GM23338 (cell line): ENCODE data around the gene NEMF. TPM values are rescaled to one million over a fixed set of nuclear protein-coding genes. Genes with fewer than 3 reads are reported as not detected.

Source experiments
- ATAC-seq: fragments of 200-7000 bp; cut with Tn5 transposase; 3 replicates; pipeline ENCODE4 v1.9.1; 2020
- DNase-seq: peaks from one replicate; pipeline ENCODE4 v3.0.0-alpha.2; 2015; ENCODE audit warnings: low spot score
- H2AFZ ChIP-seq: fragments of 200-600 bp; sonication (generic); 2 replicates; pipeline ENCODE4 v1.8.0; 2016; ENCODE audit warnings: antibody characterized with exemption, mild to moderate bottlenecking, moderate library complexity
- H3F3A ChIP-seq: fragments of 200-600 bp; sonication (generic); replicated peaks from 2 replicates; pipeline ENCODE4 v1.8.0; 2017; ENCODE audit warnings: antibody characterized with exemption, mixed run types, low read depth
- H3K27ac ChIP-seq: fragments of 200-600 bp; sonication (generic); 2 replicates; pipeline ENCODE4 v1.6.1; 2016; ENCODE audit warnings: low read depth
- H3K27me3 ChIP-seq: fragments of 200-600 bp; sonication (generic); 2 replicates; pipeline ENCODE4 v1.8.0; 2016; ENCODE audit warnings: mild to moderate bottlenecking, mixed run types, moderate library complexity; ENCODE audit not compliant: insufficient read depth
- H3K36me3 ChIP-seq: fragments of 200-600 bp; sonication (generic); 2 replicates; pipeline ENCODE4 v1.8.0; 2016; ENCODE audit warnings: mild to moderate bottlenecking; ENCODE audit not compliant: insufficient read depth
- H3K4me1 ChIP-seq: fragments of 200-600 bp; sonication (generic); 2 replicates; pipeline ENCODE4 v1.8.0; 2016; ENCODE audit warnings: mild to moderate bottlenecking, moderate library complexity; ENCODE audit not compliant: insufficient read depth
- H3K4me2 ChIP-seq: fragments of 200-600 bp; sonication (generic); 2 replicates; pipeline ENCODE4 v1.7.1; 2017; ENCODE audit warnings: mixed run types
- H3K4me3 ChIP-seq: fragments of 200-600 bp; sonication (generic); 2 replicates; pipeline ENCODE4 v1.6.1; 2016; ENCODE audit warnings: mixed run types
- H3K79me2 ChIP-seq: fragments of 200-600 bp; sonication (generic); replicated peaks from 2 replicates; pipeline ENCODE4 v1.8.0; 2017; ENCODE audit warnings: mild to moderate bottlenecking; ENCODE audit not compliant: insufficient read depth
- H3K9me2 ChIP-seq: fragments of 200-600 bp; sonication (generic); 2 replicates; pipeline ENCODE4 v1.8.0; 2017; ENCODE audit not compliant: insufficient read depth
- H4K20me1 ChIP-seq: fragments of 200-600 bp; sonication (generic); replicated peaks from 2 replicates; pipeline ENCODE4 v1.8.0; 2017; ENCODE audit warnings: mild to moderate bottlenecking; ENCODE audit not compliant: insufficient read depth
- H3K27ac Mint-ChIP-seq: 2 replicates; pipeline ENCODE4 v1.8.0; 2020; ENCODE audit warnings: inconsistent platforms, mild to moderate bottlenecking, moderate library complexity, mixed read lengths
- H3K27me3 Mint-ChIP-seq: 3 replicates; pipeline ENCODE4 v1.8.0; 2022; ENCODE audit warnings: low read depth, mild to moderate bottlenecking, moderate library complexity, mixed read lengths, inconsistent platforms; ENCODE audit not compliant: insufficient read depth, poor library complexity
- H3K36me3 Mint-ChIP-seq: 3 replicates; pipeline ENCODE4 v1.8.0; 2021; ENCODE audit warnings: low read depth, mild to moderate bottlenecking, inconsistent platforms, moderate library complexity, mixed read lengths
- H3K4me1 Mint-ChIP-seq: 3 replicates; pipeline ENCODE4 v1.8.0; 2020; ENCODE audit warnings: mild to moderate bottlenecking, inconsistent platforms, mixed read lengths
- H3K4me3 Mint-ChIP-seq: 3 replicates; pipeline ENCODE4 v1.8.0; 2021; ENCODE audit warnings: moderate library complexity, mild to moderate bottlenecking, inconsistent platforms, mixed read lengths
- H3K9me3 Mint-ChIP-seq: 3 replicates; pipeline ENCODE4 v1.8.0; 2020; ENCODE audit warnings: moderate library complexity, mild to moderate bottlenecking, inconsistent platforms, mixed read lengths
- CREB1 ChIP-seq: fragments of 250-450 bp; sonication (Bioruptor Pico); IDR thresholded peaks from 2 replicates; pipeline ENCODE4 v1.5.0; 2020; ENCODE audit warnings: low read depth, mild to moderate bottlenecking, moderate library complexity
- EZH2 ChIP-seq: fragments of 200-600 bp; sonication (generic); IDR thresholded peaks from one replicate; pipeline ENCODE4 v1.8.0; 2017; ENCODE audit warnings: antibody characterized with exemption, mild to moderate bottlenecking, low read depth; ENCODE audit not compliant: unreplicated experiment
- EZH2phosphoT487 ChIP-seq: fragments of 200-600 bp; sonication (generic); IDR thresholded peaks from one replicate; pipeline ENCODE4 v1.8.1; 2018; ENCODE audit warnings: antibody characterized with exemption; ENCODE audit not compliant: unreplicated experiment
- JUNB ChIP-seq: IDR thresholded peaks from one replicate; pipeline ENCODE4 v1.6.1; 2016; ENCODE audit warnings: antibody characterized with exemption; ENCODE audit not compliant: unreplicated experiment
- POLR2AphosphoS5 ChIP-seq: IDR thresholded peaks from 2 replicates; pipeline ENCODE4 v1.6.1; 2016; ENCODE audit warnings: antibody characterized with exemption, low read depth
- REST ChIP-seq: IDR thresholded peaks from one replicate; pipeline ENCODE4 v1.6.1; 2018; ENCODE audit warnings: antibody characterized with exemption; ENCODE audit not compliant: unreplicated experiment
- STAT1 ChIP-seq: IDR thresholded peaks from one replicate; pipeline ENCODE4 v1.6.1; 2016; ENCODE audit warnings: antibody characterized with exemption; ENCODE audit not compliant: unreplicated experiment
- ZNF114 ChIP-seq: fragments of 250-450 bp; sonication (Bioruptor Pico); IDR thresholded peaks from 2 replicates; pipeline ENCODE4 v1.5.0; 2020; ENCODE audit warnings: mild to moderate bottlenecking, moderate library complexity
- ZNF462 ChIP-seq: fragments of 250-450 bp; sonication (Bioruptor Pico); IDR thresholded peaks from 2 replicates; pipeline ENCODE4 v1.5.0; 2020; ENCODE audit warnings: mild to moderate bottlenecking, moderate library complexity
- polyA plus RNA-seq: library from polyadenylated mRNA; unstranded; fragments of >200 nt; fragmentation: Nextera tagmentation; extraction: Ambion mirVana; gene quantifications from 2 replicates; pipeline ENCODE4 v1.2.1, GENCODE V29; 2016
- total RNA-seq: library from RNA; depleted of rRNA; stranded (reverse); fragments of >200 nt; shearing (Covaris generic); gene quantifications from 2 replicates; pipeline ENCODE4 v1.2.3, GENCODE V29; 2014

The NEMF gene
- total and polyA plus RNA-seq, 2 experiments from 2014 or later, result 58.4 to 88.1 TPM

GRCh38 chr14:49766839-49767238, 85.7 kb downstream of the NEMF start (continued):
- TF ChIP-seq REST (no peak), CREB1 (CRISPR knock-in tag) (no peak), ZNF462 (CRISPR knock-in tag) (no peak), STAT1 (no peak)

GRCh38 chr14:49761839-49762551, 90.6 kb downstream of the NEMF start:
- no peaks in the 10 kb centered on the region for H3K36me3 Mint-ChIP-seq
- H3K36me3 ChIP-seq, result no peaks in the 10 kb centered on the region
- H3K4me1 Mint-ChIP-seq, result peaks cover 4% of the 10 kb centered on the region
- ATAC-seq (no peak), DNase-seq (no peak)
- H4K20me1 ChIP-seq, result no peaks in the 10 kb centered on the region
- H3K27ac ChIP-seq, result no peak overlapping the region
- no peak overlapping the region for H3K4me3 Mint-ChIP-seq
- peaks cover 5% of the 10 kb centered on the region; the same call in 1 of the 2 replicates for H3F3A ChIP-seq
- H3K79me2 ChIP-seq, result no peaks in the 10 kb centered on the region
- no peak overlapping the region for H3K4me3 ChIP-seq
- no peak overlapping the region for H3K27ac Mint-ChIP-seq
- no peaks in the 10 kb centered on the region for H3K27me3 ChIP-seq
- peaks cover 5% of the 10 kb centered on the region; the same call in 1 of the 2 replicates for H3K4me1 ChIP-seq
- no peaks in the 10 kb centered on the region for H3K9me3 Mint-ChIP-seq
- H2AFZ ChIP-seq, result no peak overlapping the region
- no peaks in the 10 kb centered on the region for H3K9me2 ChIP-seq
- no peaks in the 10 kb centered on the region for H3K27me3 Mint-ChIP-seq
- no peak overlapping the region for H3K4me2 ChIP-seq
- no peak for TF ChIP-seq EZH2phosphoT487
- TF ChIP-seq CREB1 (CRISPR knock-in tag), result no peak
- no peak for TF ChIP-seq REST
- TF ChIP-seq STAT1, result no peak
- TF ChIP-seq ZNF114 (CRISPR knock-in tag), result no peak
- no peak for TF ChIP-seq JUNB
- TF ChIP-seq POLR2AphosphoS5, result no peak
- TF ChIP-seq EZH2, result no peak
